K562 (cell line): Measurements from ENCODE around the gene BNIP5. TPM values are rescaled to one million over a fixed set of nuclear protein-coding genes. Genes with fewer than 3 reads are reported as not detected.

ENCODE experiments used
- BRCA1 ChIP-seq, 2 experiments: fragments of 450-650 bp in 1 of 2; sonication (generic) in 1 of 2; formaldehyde crosslinking in 1 of 2; IDR thresholded peaks; 2 replicates each; pipeline versions ENCODE4 v1.5.0 to v1.6.1; 2017 to 2020; ENCODE audit warnings: mild to moderate bottlenecking in 1 of 2, missing genetic modification reagents in 1 of 2
- CGGBP1 ChIP-seq: fragments of 250-450 bp; sonication (Bioruptor Pico); IDR thresholded peaks from 2 replicates; pipeline ENCODE4 v1.9.0; 2021; ENCODE audit warnings: mild to moderate bottlenecking
- DPF2 ChIP-seq: fragments of 450-650 bp; IDR thresholded peaks from 2 replicates; pipeline ENCODE4 v1.6.1; 2016
- ETV6 ChIP-seq, 3 experiments: fragments of 150-350 bp in 1 of 3; sonication (generic) in 1 of 3; formaldehyde crosslinking in 1 of 3; IDR thresholded peaks; 2 replicates each; pipeline versions ENCODE4 v1.6.1 to v1.8.0; 2014 to 2022; ENCODE audit warnings: borderline replicate concordance in 2 of 3, low read depth in 2 of 3, antibody characterized with exemption in 1 of 3, low read length in 1 of 3, mild to moderate bottlenecking in 1 of 3, missing genetic modification reagents in 1 of 3
- GTF2F1 ChIP-seq: IDR thresholded peaks from 2 replicates; pipeline ENCODE4 v1.6.1; 2011; ENCODE audit warnings: low read depth, low read length, improper control_type of control experiment
- IRF1 ChIP-seq: sonication (generic); formaldehyde crosslinking; IDR thresholded peaks from 2 replicates; pipeline ENCODE4 v1.8.0; 2022; ENCODE audit warnings: missing genetic modification reagents, mild to moderate bottlenecking, borderline replicate concordance
- IRF2 ChIP-seq: sonication (generic); formaldehyde crosslinking; IDR thresholded peaks from 2 replicates; pipeline ENCODE4 v1.8.1; 2022; ENCODE audit warnings: mild to moderate bottlenecking, missing genetic modification reagents
- MEF2D ChIP-seq: conservative IDR thresholded peaks from 2 replicates; pipeline ENCODE4 v1.6.1; 2016; ENCODE audit warnings: low read depth, missing genetic modification characterization, missing compliant biosample characterization
- NFATC3 ChIP-seq: fragments of 450-650 bp; IDR thresholded peaks from 2 replicates; pipeline ENCODE4 v1.6.1; 2017; ENCODE audit warnings: mild to moderate bottlenecking
- POLR2B ChIP-seq: fragments of 450-650 bp; IDR thresholded peaks from 2 replicates; pipeline ENCODE4 v1.6.1; 2018; ENCODE audit warnings: low read depth; ENCODE audit not compliant: partially characterized antibody
- PRPF4 ChIP-seq: fragments of 200-400 bp; formaldehyde crosslinking; IDR thresholded peaks from one replicate; pipeline ENCODE4 v1.6.1; 2017; ENCODE audit warnings: low read length, low read depth, mild to moderate bottlenecking; ENCODE audit not compliant: insufficient read depth, poor library complexity, severe bottlenecking
- SAFB2 ChIP-seq: fragments of 200-400 bp; formaldehyde crosslinking; IDR thresholded peaks from 2 replicates; pipeline ENCODE4 v1.6.1; 2018; ENCODE audit warnings: borderline replicate concordance, low read length, low read depth, moderate library complexity; ENCODE audit not compliant: severe bottlenecking
- SRSF7 ChIP-seq: fragments of 200-400 bp; formaldehyde crosslinking; optimal IDR thresholded peaks from 2 replicates; pipeline ENCODE3; 2017; ENCODE audit warnings: mild to moderate bottlenecking, low read depth, low read length
- TBP ChIP-seq: optimal IDR thresholded peaks from 2 replicates; pipeline ENCODE3; 2011; ENCODE audit warnings: low read depth, low read length, improper control_type of control experiment
- THRAP3 ChIP-seq: fragments of 450-650 bp; IDR thresholded peaks from 2 replicates; pipeline ENCODE4 v1.6.1; 2016; ENCODE audit warnings: mild to moderate bottlenecking, inconsistent platforms, borderline replicate concordance
- VEZF1 ChIP-seq: fragments of 200-800 bp; sonication (Bioruptor generic); IDR thresholded peaks from 2 replicates; pipeline ENCODE4 v1.6.1; 2017; ENCODE audit warnings: missing genetic modification characterization, missing compliant biosample characterization
- ZNF316 ChIP-seq: fragments of 450-650 bp; IDR thresholded peaks from 2 replicates; pipeline ENCODE4 v1.6.1; 2016
- ZNF395 ChIP-seq: fragments of 200-800 bp; sonication (Bioruptor generic); IDR thresholded peaks from 2 replicates; pipeline ENCODE4 v1.6.1; 2017; ENCODE audit warnings: missing genetic modification characterization, missing compliant biosample characterization
- ZNF445 ChIP-seq: fragments of 250-450 bp; sonication (Bioruptor Pico); IDR thresholded peaks from 2 replicates; pipeline ENCODE4 v1.4.0; 2020; ENCODE audit warnings: low read depth, mild to moderate bottlenecking, moderate library complexity
- polyA plus RNA-seq, 8 experiments: library from polyadenylated mRNA; depleted of rRNA in 4 of 8; stranded (reverse) in 5 of 8; unstranded in 3 of 8; fragments of >200 nt; fragmentation: Nextera tagmentation in 2 of 8; fragmentation: Illumina TruSeq in 1 of 8; extraction: Ambion mirVana in 2 of 8; extraction: Trizol in 1 of 8; gene quantifications; 2 replicates each; pipeline versions ENCODE4 v1.2.1 to v1.2.3, GENCODE V29; 2011 to 2014; ENCODE audit warnings: inconsistent platforms in 1 of 8, missing spikeins in 1 of 8
- total RNA-seq, 7 experiments: library from RNA; depleted of rRNA in 6 of 7; stranded (reverse); fragments of >200 nt in 6 of 7; fragmentation: Illumina TruSeq in 2 of 7; extraction: Trizol in 2 of 7; gene quantifications; 2 replicates each; pipeline versions ENCODE4 v1.2.1 to v1.2.3, GENCODE V29; 2011 to 2021; ENCODE audit warnings: low replicate concordance in 1 of 7
- TF ChIP-seq, protein P1 (sequence below): IDR thresholded peaks from 2 replicates; pipeline ENCODE4 v1.6.1; 2011; ENCODE audit not compliant: insufficient read length; ENCODE audit errors: extremely low read depth
- TF ChIP-seq, protein P2 (sequence below), 2 experiments: fragments of 250-450 bp in 1 of 2; fragments of 450-650 bp in 1 of 2; sonication (Bioruptor Pico) in 1 of 2; IDR thresholded peaks; 2 replicates each; pipeline versions ENCODE4 v1.6.1 to v1.8.0; 2016 to 2021; ENCODE audit warnings: mild to moderate bottlenecking in 2 of 2, moderate library complexity in 2 of 2, missing compliant biosample characterization in 1 of 2, missing genetic modification characterization in 1 of 2

BNIP5 gene
- total and polyA plus RNA-seq, 9 of the 15 experiments (the other 6 are each of a cell fraction or from before 2014, with no cell fraction given): not detected

DNA sequence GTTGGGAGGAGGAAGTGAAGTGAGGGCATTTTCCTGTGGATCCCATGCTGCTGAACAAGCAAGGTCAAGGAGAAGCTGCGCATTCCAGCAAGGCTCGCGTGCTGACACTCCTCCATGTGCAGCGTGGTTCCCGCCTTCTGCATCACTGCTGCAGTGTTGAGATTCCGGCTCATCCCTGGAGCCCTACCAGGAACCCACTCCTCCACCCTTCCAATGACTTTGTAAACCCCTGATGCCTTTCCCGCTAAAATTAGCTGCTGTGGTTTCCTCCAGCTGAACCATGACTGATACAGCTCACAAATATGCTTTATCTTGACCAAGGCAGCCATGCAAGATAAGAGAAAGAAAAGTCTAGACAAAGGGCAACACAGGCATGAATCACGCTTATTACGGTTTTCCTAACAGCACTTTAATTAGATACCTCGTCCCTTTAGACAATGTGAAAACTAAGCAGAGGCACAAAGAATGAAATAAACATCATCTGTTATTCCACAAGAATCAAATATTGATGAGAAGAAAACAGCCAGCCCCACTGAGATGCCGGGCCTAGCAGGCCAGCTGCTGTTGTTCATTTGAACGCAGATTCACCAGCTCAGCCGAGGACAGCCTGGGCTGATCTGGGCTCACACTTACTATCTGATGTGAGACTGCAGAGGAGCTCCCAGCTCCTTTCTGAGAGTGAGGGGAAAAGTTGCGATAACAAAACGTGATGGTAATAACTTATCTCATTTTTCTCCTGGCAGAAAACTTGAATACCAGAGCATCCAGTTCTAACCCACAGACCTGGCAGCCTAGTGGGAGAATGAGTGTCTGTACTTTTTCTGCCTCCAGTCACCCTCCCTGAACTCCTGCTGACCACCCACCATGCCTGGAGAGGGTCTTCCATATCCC, 14.2 kb upstream of the BNIP5 start (continued):
- TF ChIP-seq SRSF7 (no peak), ZNF316 (no peak), ZNF395 (CRISPR knock-in tag) (peak; percentile 83), IRF2 (CRISPR knock-in tag) (no peak), PRPF4 (no peak), CGGBP1 (CRISPR knock-in tag) (no peak), DPF2 (peak; percentile 94), GTF2F1 (no peak), ETV6 (IDR thresholded peaks at IDR 0.05; ENCODE audit: borderline replicate concordance in 1 of 2, low read depth in 2 of 2, low read length in 1 of 2) (peak in 1 of 2 experiments; percentile 45; a peak in 1 of 4 replicates), ETV6 (CRISPR knock-in tag; IDR thresholded peaks at IDR 0.05; ENCODE audit: borderline replicate concordance) (no peak), SAFB2 (no peak), IRF1 (CRISPR knock-in tag) (no peak), VEZF1 (CRISPR knock-in tag) (peak; percentile 73), BRCA1 (IDR thresholded peaks at IDR 0.05) (no peak), BRCA1 (CRISPR knock-in tag; IDR thresholded peaks at IDR 0.05) (no peak), NFATC3 (no peak), POLR2B (no peak), THRAP3 (no peak), TBP (peak; percentile 37), MEF2D (tag) (peak; percentile 99), ZNF445 (CRISPR knock-in tag) (no peak)
- TF ChIP-seq, protein P1, sequence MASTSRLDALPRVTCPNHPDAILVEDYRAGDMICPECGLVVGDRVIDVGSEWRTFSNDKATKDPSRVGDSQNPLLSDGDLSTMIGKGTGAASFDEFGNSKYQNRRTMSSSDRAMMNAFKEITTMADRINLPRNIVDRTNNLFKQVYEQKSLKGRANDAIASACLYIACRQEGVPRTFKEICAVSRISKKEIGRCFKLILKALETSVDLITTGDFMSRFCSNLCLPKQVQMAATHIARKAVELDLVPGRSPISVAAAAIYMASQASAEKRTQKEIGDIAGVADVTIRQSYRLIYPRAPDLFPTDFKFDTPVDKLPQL: no peak
- TF ChIP-seq, protein P2, sequence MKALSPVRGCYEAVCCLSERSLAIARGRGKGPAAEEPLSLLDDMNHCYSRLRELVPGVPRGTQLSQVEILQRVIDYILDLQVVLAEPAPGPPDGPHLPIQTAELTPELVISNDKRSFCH (CRISPR knock-in tag; IDR thresholded peaks at IDR 0.05): no peak
- TF ChIP-seq, protein P2 (tag; IDR thresholded peaks at IDR 0.05): peak; percentile 90; the same call in 1 of the 2 replicates
